Body of pancreas (tissue), 4 donors: ENCODE measurements around the gene PRR36. TPM values are rescaled to one million over a fixed set of nuclear protein-coding genes. Genes with fewer than 3 reads are reported as not detected.

Source experiments
- ATAC-seq: fragments of 150-250 bp; one replicate; pipeline ENCODE4 v1.9.1; 2016
- DNase-seq, 4 donors: peaks; one replicate each; pipeline ENCODE4 v3.0.0-alpha.2; 2019
- H3K27ac ChIP-seq, 4 donors: fragments of 200-600 bp; sonication (generic); 1 replicate in 3 of 4; 2 replicates in 1 of 4; pipeline versions ENCODE4 v1.5.1 to v1.6.1; 2016 to 2019; ENCODE audit warnings: mild to moderate bottlenecking in 1 of 4, mixed read lengths in 1 of 4, moderate library complexity in 1 of 4
- H3K27me3 ChIP-seq, 2 donors: fragments of 200-600 bp; sonication (generic); one replicate each; pipeline ENCODE4 v1.6.0; 2016; ENCODE audit warnings: mild to moderate bottlenecking in 1 of 2
- H3K36me3 ChIP-seq, 2 donors: fragments of 200-600 bp; sonication (generic); replicated peaks in 1 of 2; 2 replicates each; pipeline ENCODE4 v1.5.1; 2016; ENCODE audit warnings: low read depth in 2 of 2; ENCODE audit not compliant: insufficient read depth in 1 of 2
- H3K4me1 ChIP-seq: fragments of 200-600 bp; sonication (generic); one replicate; pipeline ENCODE4 v1.6.0; 2016
- H3K4me3 ChIP-seq, 2 donors: fragments of 200-600 bp; sonication (generic); 1 replicate in 1 of 2; 2 replicates in 1 of 2; pipeline ENCODE4 v1.5.1; 2016 to 2019
- H3K9me3 ChIP-seq, 3 donors: fragments of 200-600 bp; sonication (generic); 1 replicate in 2 of 3; 2 replicates in 1 of 3; pipeline ENCODE4 v1.5.1; 2016
- CTCF ChIP-seq, 7 experiments: fragments of 450-650 bp in 4 of 7; fragments of 200-600 bp in 3 of 7; sonication (generic) in 3 of 7; IDR thresholded peaks; one replicate each; pipeline ENCODE4 v1.5.1; 2016 to 2019; ENCODE audit warnings: antibody characterized with exemption in 7 of 7
- POLR2A ChIP-seq, 3 donors: fragments of 450-650 bp; IDR thresholded peaks; one replicate each; pipeline ENCODE4 v1.6.1; 2016; ENCODE audit warnings: antibody characterized with exemption in 3 of 3, mild to moderate bottlenecking in 2 of 3
- WGBS, 2 donors: methylation state at CpG; one replicate each; pipeline ENCODE4 v1.1.5; 2017; 5-methylcytosine and 5-hydroxymethylcytosine counted together
- intact Hi-C: fragments of 100-400 bp; cut with DNase I; formaldehyde crosslinking; loops from one replicate; pipeline ENCODE4 v1.15.1; 2023
- total RNA-seq, 2 donors: library from RNA; depleted of rRNA; stranded (reverse); fragments of >200 nt; gene quantifications; one replicate each; pipeline ENCODE4 v1.1.0, GENCODE V29; 2016

Gene PRR36
- total RNA-seq, 2 donors from 2014 or later: 1.0 to 12.9 TPM

- Histone ChIP-seq H3K4me1 (peaks cover 30% of the 10 kb centered on the region), H3K27me3 (peaks cover 0 to 18% of the 10 kb centered on the region in 2 donors), H3K4me3 (no peak overlapping the region), H3K36me3 (peaks cover 25 to 27% of the 10 kb centered on the region in 2 donors), H3K9me3 (no peaks in the 10 kb centered on the region), H3K27ac (no peak overlapping the region)
- peak in 1 of 4 donors; percentile 12 for DNase-seq
- no peak for TF ChIP-seq POLR2A (IDR thresholded peaks at IDR 0.05)
- TF ChIP-seq CTCF (IDR thresholded peaks at IDR 0.05): no peak
- 87 to 96% methylated on average over 11 to 18 of the region's 31 CpGs for WGBS, 2 donors
- intact Hi-C loops: no loop called here
- no peak for ATAC-seq
These were observed 38.0 kb upstream of the PRR36 start for GRCh38 chr19:7912144-7912696.

GRCh38 chr19:7911508-7912143, 37.4 kb upstream of the PRR36 start:
- TF ChIP-seq POLR2A (IDR thresholded peaks at IDR 0.05): no peak
- no peak for TF ChIP-seq CTCF (IDR thresholded peaks at IDR 0.05)
- Histone ChIP-seq H3K4me1 (peaks cover 30% of the 10 kb centered on the region), H3K36me3 (peaks cover 25 to 27% of the 10 kb centered on the region in 2 donors), H3K4me3 (no peak overlapping the region), H3K27ac (no peak overlapping the region), H3K27me3 (peaks cover 0 to 13% of the 10 kb centered on the region in 2 donors), H3K9me3 (no peaks in the 10 kb centered on the region)
- DNase-seq (no peak), ATAC-seq (no peak)
- intact Hi-C loops: no loop called here
- WGBS, 2 donors: 91 to 99% methylated on average over 8 to 18 of the region's 18 CpGs

GRCh38 chr19:7910321-7911161, 36.4 kb upstream of the PRR36 start:
- Histone ChIP-seq H3K4me1 (peaks cover 30% of the 10 kb centered on the region), H3K36me3 (peaks cover 25 to 27% of the 10 kb centered on the region in 2 donors), H3K9me3 (no peaks in the 10 kb centered on the region), H3K4me3 (no peak overlapping the region), H3K27ac (no peak overlapping the region), H3K27me3 (peaks cover 0 to 3% of the 10 kb centered on the region in 2 donors)
- TF ChIP-seq POLR2A (IDR thresholded peaks at IDR 0.05) (no peak), CTCF (IDR thresholded peaks at IDR 0.05) (no peak)
- DNase-seq (peak in 1 of 4 donors; percentile 13), ATAC-seq (no peak)
- 92 to 93% methylated on average over 21 to 54 of the region's 54 CpGs for WGBS, 2 donors
- intact Hi-C loops: no loop called here

GRCh38 chr19:7909471-7910067, 35.4 kb upstream of the PRR36 start:
- Histone ChIP-seq H3K9me3 (no peaks in the 10 kb centered on the region), H3K4me3 (no peak overlapping the region), H3K4me1 (peaks cover 37% of the 10 kb centered on the region), H3K27ac (no peak overlapping the region), H3K36me3 (peaks cover 25 to 27% of the 10 kb centered on the region in 2 donors), H3K27me3 (peaks cover 0 to under 1% of the 10 kb centered on the region in 2 donors)
- WGBS, 2 donors: 83 to 93% methylated on average over 6 to 17 of the region's 21 CpGs
- ATAC-seq: no peak
- no peak for DNase-seq
- TF ChIP-seq CTCF (IDR thresholded peaks at IDR 0.05) (no peak), POLR2A (IDR thresholded peaks at IDR 0.05) (no peak)
- intact Hi-C loops: loop anchor here (10.0 kb wide), 1 partner anchor 55 kb away; no protein-coding TSS in a partner anchor
